HG02981 (cell line): Measurements from ENCODE around the gene PCDH10.
"Not testable (repeated sequence)": the region's sequence is repeated elsewhere in the genome, so short reads cannot be mapped to it uniquely, and the experiment has no call there.

ENCODE experiments used
- ATAC-seq: cut with Tn5 transposase; IDR thresholded peaks from one replicate; pipeline ENCODE4 v1.9.1; 2021; ENCODE audit warnings: mild to moderate bottlenecking, moderate library complexity; ENCODE audit not compliant: unreplicated experiment

Gene PCDH10

GRCh38 chr4:133240451-133240850 is 91.4 kb downstream of the PCDH10 start:
- ATAC-seq = not testable (repeated sequence)
